PC-3 (cell line): Measurements from ENCODE around the gene LRCOL1. TPM values are rescaled to one million over a fixed set of nuclear protein-coding genes. Genes with fewer than 3 reads are reported as not detected.

Experiments
- ATAC-seq: fragments of 200-7000 bp; cut with Tn5 transposase; 2 replicates; pipeline ENCODE4 v1.9.1; 2020; ENCODE audit warnings: mild to moderate bottlenecking, moderate library complexity
- BruUV-seq: library from RNA; stranded (reverse); fragments of 400-500 nt; replicated peaks from 2 replicates; lab custom pipeline; 2021; lab: Mats Ljungman, UMichigan
- CTCF ChIA-PET: fragments of 300-600 bp; sonication (Branson Sonifier 250); formaldehyde crosslinking; loops from one replicate; lab custom pipeline; 2022; ENCODE audit warnings: antibody characterized with exemption; lab: Charles Lee
- POLR2A ChIA-PET: fragments of 300-600 bp; sonication (Branson Sonifier 250); formaldehyde crosslinking; loops from one replicate; lab custom pipeline; 2022; ENCODE audit warnings: antibody characterized with exemption; ENCODE audit not compliant: unreplicated experiment; lab: Charles Lee
- DNase-seq: peaks from one replicate; pipeline ENCODE4 v3.0.0-alpha.2; 2015
- H2AFZ ChIP-seq: fragments of 300-600 bp; sonication (generic); 2 replicates; pipeline ENCODE4 v1.6.0; 2016; ENCODE audit warnings: antibody characterized with exemption, low read length
- H3F3A ChIP-seq: fragments of 300-600 bp; sonication (generic); one replicate; pipeline ENCODE4 v1.6.0; 2017; ENCODE audit warnings: antibody characterized with exemption, low read length, control low read depth, mild to moderate bottlenecking; ENCODE audit not compliant: unreplicated experiment
- H3K27ac ChIP-seq: fragments of 300-600 bp; sonication (generic); 2 replicates; pipeline ENCODE4 v1.5.1; 2016; ENCODE audit warnings: mild to moderate bottlenecking, low read length
- H3K27me3 ChIP-seq: fragments of 300-600 bp; sonication (generic); 2 replicates; pipeline ENCODE4 v1.6.1; 2016; ENCODE audit warnings: low read length, mixed read lengths
- H3K36me3 ChIP-seq: fragments of 300-600 bp; sonication (generic); 2 replicates; pipeline ENCODE4 v1.6.1; 2016; ENCODE audit warnings: low read depth, mixed run types, low read length, mixed read lengths
- H3K4me1 ChIP-seq: fragments of 300-600 bp; sonication (generic); 2 replicates; pipeline ENCODE4 v1.5.1; 2016; ENCODE audit warnings: low read length; ENCODE audit not compliant: insufficient read depth
- H3K4me2 ChIP-seq: fragments of 300-600 bp; sonication (generic); 2 replicates; pipeline ENCODE4 v1.6.0; 2016; ENCODE audit warnings: low read length
- H3K4me3 ChIP-seq: fragments of 300-600 bp; sonication (generic); 2 replicates; pipeline ENCODE4 v1.5.1; 2016; ENCODE audit warnings: mild to moderate bottlenecking, low read length, mixed read lengths
- H3K79me2 ChIP-seq: fragments of 300-600 bp; sonication (generic); 2 replicates; pipeline ENCODE4 v1.6.1; 2017; ENCODE audit warnings: low read length, mixed read lengths
- H3K9ac ChIP-seq: fragments of 300-600 bp; sonication (generic); 2 replicates; pipeline ENCODE4 v1.6.0; 2016; ENCODE audit warnings: mild to moderate bottlenecking, low read length
- H3K9me2 ChIP-seq: fragments of 300-600 bp; sonication (generic); replicated peaks from 2 replicates; pipeline ENCODE4 v1.6.1; 2016; ENCODE audit warnings: mixed run types, low read length, mixed read lengths
- H3K9me3 ChIP-seq: fragments of 300-600 bp; sonication (generic); 2 replicates; pipeline ENCODE4 v1.6.1; 2016; ENCODE audit warnings: low read length, mixed read lengths
- H4K20me1 ChIP-seq: fragments of 300-600 bp; sonication (generic); 2 replicates; pipeline ENCODE4 v1.6.1; 2016; ENCODE audit warnings: low read length, mixed read lengths
- EZH2 ChIP-seq: fragments of 300-600 bp; sonication (generic); IDR thresholded peaks from one replicate; pipeline ENCODE4 v1.6.1; 2017; ENCODE audit warnings: antibody characterized with exemption, mild to moderate bottlenecking, low read length; ENCODE audit not compliant: unreplicated experiment
- EZH2phosphoT487 ChIP-seq: fragments of 300-600 bp; sonication (generic); IDR thresholded peaks from 2 replicates; pipeline ENCODE4 v1.6.1; 2018; ENCODE audit warnings: mild to moderate bottlenecking, antibody characterized with exemption, low read length, borderline replicate concordance
- intact Hi-C: fragments of 100-400 bp; cut with micrococcal nuclease; formaldehyde crosslinking; loops from 2 replicates; pipeline ENCODE4 v1.9.0; 2023
- total RNA-seq: library from RNA; depleted of rRNA; stranded (reverse); fragments of >200 nt; gene quantifications from 2 replicates; pipeline ENCODE4 v1.2.3, GENCODE V29; 2014
- TF ChIP-seq, protein P1 (sequence below): fragments of 300-600 bp; sonication (generic); conservative IDR thresholded peaks from 2 replicates; pipeline ENCODE4 v1.5.1; 2017; ENCODE audit warnings: antibody characterized with exemption, low read depth, mild to moderate bottlenecking, low read length

The LRCOL1 gene
- total RNA-seq, 1 experiment from 2014 or later = not detected

DNA sequence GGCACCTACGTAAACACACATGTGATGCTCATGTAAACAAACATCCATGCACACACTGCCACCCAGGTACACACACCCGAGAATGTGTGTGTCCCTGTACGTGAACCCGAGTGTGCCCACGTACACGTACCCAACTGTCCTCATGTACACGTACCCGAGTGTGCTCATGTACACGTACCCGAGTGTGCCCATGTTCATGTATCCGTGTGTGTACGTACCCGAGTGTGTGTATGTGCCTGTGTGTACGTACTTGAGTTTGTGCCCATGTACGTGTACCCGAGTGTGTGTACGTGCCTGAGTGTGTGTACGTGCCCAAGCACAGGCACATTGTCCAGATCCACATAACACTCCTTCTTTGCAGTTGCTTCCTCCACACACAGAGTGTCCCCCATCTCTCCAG, 45.0 kb downstream of the LRCOL1 start:
- POLR2A ChIA-PET = no interaction called here

DNA sequence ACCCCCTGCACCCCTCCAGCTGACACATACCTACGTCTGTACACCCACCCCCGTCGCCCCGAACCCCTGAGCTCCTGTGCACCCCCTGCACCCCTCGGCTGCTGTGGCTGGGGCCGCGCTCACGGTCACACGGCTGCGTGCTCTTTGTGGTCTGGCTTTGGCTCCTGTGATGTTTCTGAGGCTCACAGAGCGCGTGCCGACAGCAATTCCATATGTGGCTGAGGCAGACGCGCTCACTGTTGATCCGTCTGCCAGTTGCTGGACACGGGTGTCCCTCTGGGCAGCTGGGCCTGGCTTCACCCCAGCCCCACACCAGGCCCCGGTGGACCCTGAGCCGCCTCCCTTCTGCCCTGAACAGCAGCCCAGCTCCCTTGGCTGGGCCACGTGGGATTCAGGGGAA, 46.5 kb downstream of the LRCOL1 start:
- H3F3A ChIP-seq = no peaks in the 10 kb centered on the region
- intact Hi-C loops = no loop called here

More for the DNA sequence above, 45.0 kb downstream of the LRCOL1 start:
- H3K4me1 ChIP-seq = 0 out of 2 replicates have a peak, but pooled peaks cover 4% of the 10 kb centered on the region
- H3K27me3 ChIP-seq = no peaks in the 10 kb centered on the region
- peaks cover 14% of the 10 kb centered on the region; the same call in 1 of the 2 replicates for H3K36me3 ChIP-seq
- ATAC-seq (no peak), DNase-seq (no peak)
- no peak overlapping the region for H3K4me3 ChIP-seq
- peaks cover 64% of the 10 kb centered on the region for H3K79me2 ChIP-seq
- TF ChIP-seq, protein P1, sequence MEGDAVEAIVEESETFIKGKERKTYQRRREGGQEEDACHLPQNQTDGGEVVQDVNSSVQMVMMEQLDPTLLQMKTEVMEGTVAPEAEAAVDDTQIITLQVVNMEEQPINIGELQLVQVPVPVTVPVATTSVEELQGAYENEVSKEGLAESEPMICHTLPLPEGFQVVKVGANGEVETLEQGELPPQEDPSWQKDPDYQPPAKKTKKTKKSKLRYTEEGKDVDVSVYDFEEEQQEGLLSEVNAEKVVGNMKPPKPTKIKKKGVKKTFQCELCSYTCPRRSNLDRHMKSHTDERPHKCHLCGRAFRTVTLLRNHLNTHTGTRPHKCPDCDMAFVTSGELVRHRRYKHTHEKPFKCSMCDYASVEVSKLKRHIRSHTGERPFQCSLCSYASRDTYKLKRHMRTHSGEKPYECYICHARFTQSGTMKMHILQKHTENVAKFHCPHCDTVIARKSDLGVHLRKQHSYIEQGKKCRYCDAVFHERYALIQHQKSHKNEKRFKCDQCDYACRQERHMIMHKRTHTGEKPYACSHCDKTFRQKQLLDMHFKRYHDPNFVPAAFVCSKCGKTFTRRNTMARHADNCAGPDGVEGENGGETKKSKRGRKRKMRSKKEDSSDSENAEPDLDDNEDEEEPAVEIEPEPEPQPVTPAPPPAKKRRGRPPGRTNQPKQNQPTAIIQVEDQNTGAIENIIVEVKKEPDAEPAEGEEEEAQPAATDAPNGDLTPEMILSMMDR = no peak
- no peak for TF ChIP-seq EZH2
- TF ChIP-seq EZH2phosphoT487 = no peak
- CTCF ChIA-PET = no interaction called here
- peaks cover 41% of the 10 kb centered on the region for H4K20me1 ChIP-seq
- H3K27ac ChIP-seq = no peak overlapping the region
- H3K4me2 ChIP-seq = no peak overlapping the region
- no peak overlapping the region for H3K9ac ChIP-seq
- no peaks in the 10 kb centered on the region for H3K9me2 ChIP-seq
- no peaks in the 10 kb centered on the region for H3K9me3 ChIP-seq
- no peaks in the 10 kb centered on the region for H3F3A ChIP-seq
- no TSS peak for BruUV-seq
- intact Hi-C loops = no loop called here
- H2AFZ ChIP-seq = no peak overlapping the region

More for the DNA sequence above, 46.5 kb downstream of the LRCOL1 start:
- peaks cover 69% of the 10 kb centered on the region for H3K79me2 ChIP-seq
- H3K4me2 ChIP-seq = no peak overlapping the region
- no peak overlapping the region for H3K4me3 ChIP-seq
- no peak for DNase-seq
- ATAC-seq = no peak
- POLR2A ChIA-PET = no interaction called here
- 0 out of 2 replicates have a peak, but pooled peaks cover 4% of the 10 kb centered on the region for H3K4me1 ChIP-seq
- H3K9ac ChIP-seq = no peak overlapping the region
- no peaks in the 10 kb centered on the region for H3K9me3 ChIP-seq
- peaks cover 41% of the 10 kb centered on the region for H4K20me1 ChIP-seq
- H3K27ac ChIP-seq = no peak overlapping the region
- no peak overlapping the region for H2AFZ ChIP-seq
- CTCF ChIA-PET = no interaction called here
- peaks cover 14% of the 10 kb centered on the region; the same call in 1 of the 2 replicates for H3K36me3 ChIP-seq
- no TSS peak for BruUV-seq
- H3K9me2 ChIP-seq = no peaks in the 10 kb centered on the region
- TF ChIP-seq, protein P1 = no peak
- TF ChIP-seq EZH2 = no peak
- no peak for TF ChIP-seq EZH2phosphoT487
- no peaks in the 10 kb centered on the region for H3K27me3 ChIP-seq
